SK-N-SH (cell line): Measurements from ENCODE around the gene TESMIN. TPM values are rescaled to one million over a fixed set of nuclear protein-coding genes. Genes with fewer than 3 reads are reported as not detected.

Experiments used
- CTCF ChIA-PET: fragments of 300-600, 350-600 bp; formaldehyde crosslinking; extraction: SDS; loops from one replicate; lab custom pipeline; 2021; lab: Yijun Ruan, JAX
- POLR2A ChIA-PET: fragments of 350-600 bp; sonication (Branson Sonifier 250); formaldehyde crosslinking; extraction: SDS; loops from one replicate; lab custom pipeline; 2020; ENCODE audit warnings: antibody characterized with exemption, inconsistent platforms; lab: Yijun Ruan, JAX
- DNase-seq: peaks from one replicate; pipeline ENCODE4 v3.0.0; 2012
- H2AFZ ChIP-seq: fragments of 200-600 bp; sonication (generic); 2 replicates; pipeline ENCODE4 v1.8.1; 2016; ENCODE audit warnings: antibody characterized with exemption, mild to moderate bottlenecking, low read depth
- H3F3A ChIP-seq: fragments of 200-600 bp; sonication (generic); replicated peaks from 2 replicates; pipeline ENCODE3; 2016; ENCODE audit warnings: antibody characterized with exemption, mild to moderate bottlenecking; ENCODE audit not compliant: insufficient read depth
- H3K27ac ChIP-seq, 2 experiments: fragments of 200-500 bp in 1 of 2; fragments of 200-600 bp in 1 of 2; sonication (Bioruptor generic) in 1 of 2; sonication (generic), shearing (Covaris generic) in 1 of 2; 2 replicates each; pipeline versions ENCODE4 v1.5.1 to v1.6.1; 2014 to 2016; ENCODE audit warnings: low read depth in 2 of 2, inconsistent platforms in 1 of 2, low read length in 1 of 2, mild to moderate bottlenecking in 1 of 2, mixed read lengths in 1 of 2
- H3K27me3 ChIP-seq: fragments of 200-600 bp; sonication (generic), shearing (Covaris generic); 2 replicates; pipeline ENCODE4 v1.6.1; 2016; ENCODE audit warnings: mixed run types; ENCODE audit not compliant: insufficient read depth
- H3K36me3 ChIP-seq, 2 experiments: fragments of 200-500 bp in 1 of 2; fragments of 200-600 bp in 1 of 2; sonication (Bioruptor generic) in 1 of 2; sonication (generic) in 1 of 2; replicated peaks in 1 of 2; 2 replicates each; pipeline versions ENCODE3 to v1.5.1; 2014 to 2016; ENCODE audit warnings: low read length in 1 of 2, mild to moderate bottlenecking in 1 of 2; ENCODE audit not compliant: insufficient read depth in 2 of 2, control insufficient read depth in 1 of 2
- H3K4me1 ChIP-seq, 2 experiments: fragments of 200-500 bp in 1 of 2; fragments of 200-600 bp in 1 of 2; sonication (Bioruptor generic) in 1 of 2; sonication (generic), shearing (Covaris generic) in 1 of 2; 2 replicates each; pipeline versions ENCODE4 v1.5.1 to v1.6.1; 2014 to 2016; ENCODE audit warnings: low read depth in 1 of 2, low read length in 1 of 2, mixed run types in 1 of 2; ENCODE audit not compliant: insufficient read depth in 2 of 2, control insufficient read depth in 1 of 2
- H3K4me2 ChIP-seq: fragments of 200-600 bp; sonication (generic), shearing (Covaris generic); 2 replicates; pipeline ENCODE4 v1.6.1; 2017; ENCODE audit warnings: mixed run types
- H3K4me3 ChIP-seq, 2 experiments: fragments of 200-500 bp in 1 of 2; fragments of 200-600 bp in 1 of 2; sonication (Bioruptor generic) in 1 of 2; sonication (generic), shearing (Covaris generic) in 1 of 2; 2 replicates each; pipeline versions ENCODE4 v1.5.1 to v1.8.1; 2014 to 2016; ENCODE audit warnings: low read depth in 2 of 2, inconsistent platforms in 1 of 2, low read length in 1 of 2, mild to moderate bottlenecking in 1 of 2, mixed read lengths in 1 of 2, moderate library complexity in 1 of 2
- H3K79me2 ChIP-seq: fragments of 200-600 bp; sonication (generic); 2 replicates; pipeline ENCODE4 v1.8.1; 2017; ENCODE audit warnings: mild to moderate bottlenecking; ENCODE audit not compliant: insufficient read depth
- H3K9ac ChIP-seq: fragments of 200-600 bp; sonication (generic); 2 replicates; pipeline ENCODE4 v1.6.1; 2017; ENCODE audit warnings: mixed run types
- H3K9me2 ChIP-seq: fragments of 200-600 bp; sonication (generic); 2 replicates; pipeline ENCODE4 v1.6.1; 2017; ENCODE audit warnings: mixed run types
- H3K9me3 ChIP-seq: fragments of 200-600 bp; sonication (generic); 2 replicates; pipeline ENCODE4 v1.6.1; 2017; ENCODE audit warnings: mixed run types, mild to moderate bottlenecking, moderate library complexity
- H4K20me1 ChIP-seq: fragments of 200-600 bp; sonication (generic); 2 replicates; pipeline ENCODE4 v1.6.1; 2017; ENCODE audit warnings: mild to moderate bottlenecking, mixed run types; ENCODE audit not compliant: insufficient read depth
- EZH2phosphoT487 ChIP-seq: fragments of 200-600 bp; sonication (generic); IDR thresholded peaks from 2 replicates; pipeline ENCODE4 v1.6.1; 2017; ENCODE audit warnings: low read depth, mixed run types, mild to moderate bottlenecking, antibody characterized with exemption, moderate library complexity, borderline replicate concordance
- FOXJ3 ChIP-seq: sonication (generic); formaldehyde crosslinking; IDR thresholded peaks from 2 replicates; pipeline ENCODE4 v1.5.1; 2020; ENCODE audit warnings: mild to moderate bottlenecking, missing genetic modification reagents
- GATA2 ChIP-seq: sonication (generic); formaldehyde crosslinking; IDR thresholded peaks from 2 replicates; pipeline ENCODE4 v1.5.0; 2020; ENCODE audit warnings: mild to moderate bottlenecking, missing genetic modification reagents
- NFIC ChIP-seq: IDR thresholded peaks from 2 replicates; pipeline ENCODE4 v1.4.0; 2012; ENCODE audit warnings: borderline replicate concordance
- RAD21 ChIP-seq: IDR thresholded peaks from 2 replicates; pipeline ENCODE4 v1.6.1; 2012; ENCODE audit warnings: mild to moderate bottlenecking, low read length
- RCOR1 ChIP-seq: fragments of 150-350 bp; IDR thresholded peaks from 2 replicates; pipeline ENCODE4 v1.6.1; 2017; ENCODE audit warnings: antibody characterized with exemption, low read length
- RFX5 ChIP-seq: IDR thresholded peaks from 2 replicates; pipeline ENCODE4 v1.6.1; 2012; ENCODE audit warnings: mild to moderate bottlenecking, improper control_type of control experiment, low read length
- SIN3A ChIP-seq: IDR thresholded peaks from 2 replicates; pipeline ENCODE4 v1.6.1; 2012; ENCODE audit warnings: low read depth, mild to moderate bottlenecking, low read length, moderate library complexity, borderline replicate concordance
- TAF1 ChIP-seq: IDR thresholded peaks from 2 replicates; pipeline ENCODE4 v1.6.1; 2012; ENCODE audit warnings: low read depth, mild to moderate bottlenecking, low read length, moderate library complexity, borderline replicate concordance
- TCF12 ChIP-seq: IDR thresholded peaks from 2 replicates; pipeline ENCODE4 v1.4.0; 2012
- TEAD4 ChIP-seq: IDR thresholded peaks from 2 replicates; pipeline ENCODE4 v1.4.0; 2012; ENCODE audit warnings: mild to moderate bottlenecking, borderline replicate concordance; ENCODE audit not compliant: insufficient read depth
- USF2 ChIP-seq: fragments of 150-350 bp; IDR thresholded peaks from 2 replicates; pipeline ENCODE4 v1.6.1; 2017; ENCODE audit warnings: antibody characterized with exemption, low read length, low read depth, borderline replicate concordance
- WGBS: methylation state at CpG from one replicate; pipeline ENCODE4 v1.1.6; 2017; ENCODE audit warnings: low lambda C conversion rate; 5-methylcytosine and 5-hydroxymethylcytosine counted together
- polyA plus RNA-seq, 3 experiments: library from polyadenylated mRNA; depleted of rRNA; stranded (reverse); fragments of >200 nt; gene quantifications; 2 replicates each; pipeline ENCODE4 v1.2.3, GENCODE V29; 2012
- TF ChIP-seq, protein P1 (sequence below): fragments of 200-600 bp; sonication (generic); IDR thresholded peaks from 2 replicates; pipeline ENCODE4 v1.6.1; 2017; ENCODE audit warnings: antibody characterized with exemption, mild to moderate bottlenecking, moderate library complexity
- TF ChIP-seq, protein P2 (sequence below): IDR thresholded peaks from 2 replicates; pipeline ENCODE4 v1.4.0; 2012; ENCODE audit warnings: low read depth, borderline replicate concordance

TESMIN gene
- polyA plus RNA-seq, 1 of the 3 experiments (the other 2 are of a cell fraction): 3.5 TPM

DNA sequence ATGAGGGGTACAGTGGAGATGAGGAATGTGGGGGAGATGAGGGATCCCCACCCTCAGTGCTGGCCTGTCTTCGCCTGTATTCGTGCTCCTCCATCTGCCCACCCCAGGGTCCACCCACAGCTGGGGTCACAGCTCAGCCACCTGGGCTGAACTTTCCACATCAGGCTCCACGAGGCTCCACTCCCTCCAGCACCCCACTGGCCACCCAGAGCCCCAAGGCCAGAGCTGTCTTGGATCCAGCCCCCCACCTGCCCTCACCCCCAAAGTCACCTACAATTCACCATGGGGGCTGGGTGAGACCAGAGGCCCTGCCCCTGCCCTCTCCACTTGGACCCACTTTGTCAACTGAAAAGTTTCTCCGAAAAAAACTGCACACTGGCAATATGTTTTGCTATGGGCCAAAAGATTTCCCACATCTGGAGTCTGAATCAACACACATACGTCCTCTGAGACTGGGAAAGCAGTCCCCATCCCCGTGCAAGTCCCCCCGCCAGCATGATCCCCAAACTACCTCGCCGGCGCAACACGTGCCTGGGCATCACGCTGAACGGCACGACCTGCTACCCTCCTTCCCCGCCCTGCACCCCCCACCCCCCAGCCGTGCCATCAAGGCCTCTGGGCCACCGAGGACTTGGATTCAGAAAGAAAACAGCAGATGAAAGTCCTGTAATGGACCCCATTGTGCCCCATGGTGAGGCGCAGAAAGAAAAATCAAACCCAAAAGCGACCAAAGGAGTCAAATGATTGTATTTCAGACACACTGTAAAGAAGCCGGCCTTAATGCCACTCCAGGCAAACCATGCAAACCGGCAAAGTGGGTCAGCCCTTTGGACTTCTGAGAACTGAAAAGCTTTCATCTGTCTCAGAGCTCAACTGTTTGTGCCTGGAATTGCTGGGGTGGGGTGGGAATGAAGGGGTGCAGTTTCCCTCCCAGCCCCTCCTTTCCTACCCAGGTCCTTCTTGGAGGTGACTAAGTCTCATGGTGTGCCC, 83.5 kb downstream of the TESMIN start:
- no peaks in the 10 kb centered on the region for H3K79me2 ChIP-seq
- no peak for DNase-seq
- H3K9me3 ChIP-seq: no peaks in the 10 kb centered on the region
- no peak overlapping the region for H3K4me2 ChIP-seq
- H3K27ac ChIP-seq: no peak overlapping the region
- no peaks in the 10 kb centered on the region for H3F3A ChIP-seq
- H3K36me3 ChIP-seq: no peaks in the 10 kb centered on the region
- H2AFZ ChIP-seq: no peak overlapping the region
- H3K27me3 ChIP-seq: peaks cover 9% of the 10 kb centered on the region; the same call in 1 of the 2 replicates
- ChIA-PET POLR2A (no interaction called here), CTCF (interaction anchor here (1.6 kb wide), 1 partner anchor 9 kb away, joined by 6 read pairs; no protein-coding TSS in a partner anchor)
- peaks cover 0 to 23% of the 10 kb centered on the region in 2 experiments; a peak in 1 of 4 replicates for H3K4me1 ChIP-seq
- H3K9me2 ChIP-seq: no peaks in the 10 kb centered on the region
- no peak overlapping the region for H3K9ac ChIP-seq
- no peak for TF ChIP-seq USF2
- TF ChIP-seq NFIC: no peak
- no peak for TF ChIP-seq RFX5
- TF ChIP-seq TAF1: no peak
- no peak for TF ChIP-seq SIN3A
- TF ChIP-seq, protein P1, sequence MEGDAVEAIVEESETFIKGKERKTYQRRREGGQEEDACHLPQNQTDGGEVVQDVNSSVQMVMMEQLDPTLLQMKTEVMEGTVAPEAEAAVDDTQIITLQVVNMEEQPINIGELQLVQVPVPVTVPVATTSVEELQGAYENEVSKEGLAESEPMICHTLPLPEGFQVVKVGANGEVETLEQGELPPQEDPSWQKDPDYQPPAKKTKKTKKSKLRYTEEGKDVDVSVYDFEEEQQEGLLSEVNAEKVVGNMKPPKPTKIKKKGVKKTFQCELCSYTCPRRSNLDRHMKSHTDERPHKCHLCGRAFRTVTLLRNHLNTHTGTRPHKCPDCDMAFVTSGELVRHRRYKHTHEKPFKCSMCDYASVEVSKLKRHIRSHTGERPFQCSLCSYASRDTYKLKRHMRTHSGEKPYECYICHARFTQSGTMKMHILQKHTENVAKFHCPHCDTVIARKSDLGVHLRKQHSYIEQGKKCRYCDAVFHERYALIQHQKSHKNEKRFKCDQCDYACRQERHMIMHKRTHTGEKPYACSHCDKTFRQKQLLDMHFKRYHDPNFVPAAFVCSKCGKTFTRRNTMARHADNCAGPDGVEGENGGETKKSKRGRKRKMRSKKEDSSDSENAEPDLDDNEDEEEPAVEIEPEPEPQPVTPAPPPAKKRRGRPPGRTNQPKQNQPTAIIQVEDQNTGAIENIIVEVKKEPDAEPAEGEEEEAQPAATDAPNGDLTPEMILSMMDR: no peak
- no peak for TF ChIP-seq TCF12
- TF ChIP-seq EZH2phosphoT487: no peak
- no peak for TF ChIP-seq GATA2
- TF ChIP-seq FOXJ3 (CRISPR knock-in tag): no peak
- TF ChIP-seq TEAD4: no peak
- TF ChIP-seq RCOR1: no peak
- TF ChIP-seq, protein P2, sequence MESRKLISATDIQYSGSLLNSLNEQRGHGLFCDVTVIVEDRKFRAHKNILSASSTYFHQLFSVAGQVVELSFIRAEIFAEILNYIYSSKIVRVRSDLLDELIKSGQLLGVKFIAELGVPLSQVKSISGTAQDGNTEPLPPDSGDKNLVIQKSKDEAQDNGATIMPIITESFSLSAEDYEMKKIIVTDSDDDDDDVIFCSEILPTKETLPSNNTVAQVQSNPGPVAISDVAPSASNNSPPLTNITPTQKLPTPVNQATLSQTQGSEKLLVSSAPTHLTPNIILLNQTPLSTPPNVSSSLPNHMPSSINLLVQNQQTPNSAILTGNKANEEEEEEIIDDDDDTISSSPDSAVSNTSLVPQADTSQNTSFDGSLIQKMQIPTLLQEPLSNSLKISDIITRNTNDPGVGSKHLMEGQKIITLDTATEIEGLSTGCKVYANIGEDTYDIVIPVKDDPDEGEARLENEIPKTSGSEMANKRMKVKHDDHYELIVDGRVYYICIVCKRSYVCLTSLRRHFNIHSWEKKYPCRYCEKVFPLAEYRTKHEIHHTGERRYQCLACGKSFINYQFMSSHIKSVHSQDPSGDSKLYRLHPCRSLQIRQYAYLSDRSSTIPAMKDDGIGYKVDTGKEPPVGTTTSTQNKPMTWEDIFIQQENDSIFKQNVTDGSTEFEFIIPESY: no peak
- no peak for TF ChIP-seq RAD21
- no peaks in the 10 kb centered on the region for H4K20me1 ChIP-seq
- no peak overlapping the region for H3K4me3 ChIP-seq
- 84% methylated on average over 21 of the region's 21 CpGs for WGBS
